Measurements from ENCODE around the gene PFKP.

PFKP gene

GRCh38 chr10:3067118-3067858, at the start of gene PFKP:
TSS of gene PFKP (plus strand) at chr10:3067548. CDS start at chr10:3067596, 48 bp downstream.
- peak; percentile 90 for DNase-seq

- no peak for DNase-seq
Observed at GRCh38 chr10:3018247-3018646, 49.1 kb upstream of the PFKP start.

- no peak for DNase-seq
Observed at GRCh38 chr10:3020311-3020710, 47.0 kb upstream of the PFKP start.

GRCh38 chr10:3020881-3021280, 46.5 kb upstream of the PFKP start:
- no peak for DNase-seq

GRCh38 chr10:3022027-3022426, 45.3 kb upstream of the PFKP start:
- DNase-seq, result no peak

GRCh38 chr10:3023892-3024291, 43.5 kb upstream of the PFKP start:
- no peak for DNase-seq

GRCh38 chr10:3025026-3025683, 42.2 kb upstream of the PFKP start:
- DNase-seq, result no peak

- no peak for DNase-seq
Observed at GRCh38 chr10:3027866-3028265, 39.5 kb upstream of the PFKP start.

- no peak for DNase-seq
Observed at GRCh38 chr10:3028441-3028840, 38.9 kb upstream of the PFKP start.

- no peak for DNase-seq
Observed at GRCh38 chr10:3030765-3031164, 36.6 kb upstream of the PFKP start.

GRCh38 chr10:3031490-3031889, 35.9 kb upstream of the PFKP start:
- DNase-seq, result no peak

GRCh38 chr10:3033925-3034324, 33.4 kb upstream of the PFKP start:
- no peak for DNase-seq

- DNase-seq, result no peak
Observed at GRCh38 chr10:3034616-3035015, 32.7 kb upstream of the PFKP start.

GRCh38 chr10:3036155-3037021, 31.0 kb upstream of the PFKP start:
- DNase-seq, result no peak

GRCh38 chr10:3037182-3037581, 30.2 kb upstream of the PFKP start:
- no peak for DNase-seq

GRCh38 chr10:3040069-3040468, 27.3 kb upstream of the PFKP start:
- no peak for DNase-seq

GRCh38 chr10:3042589-3042988, 24.8 kb upstream of the PFKP start:
- DNase-seq, result no peak

- DNase-seq, result peak; percentile 81
Observed at GRCh38 chr10:3043512-3044368, 23.6 kb upstream of the PFKP start.

- DNase-seq, result no peak
Observed at GRCh38 chr10:3045471-3046209, 21.7 kb upstream of the PFKP start.

GRCh38 chr10:3046210-3046779, 21.1 kb upstream of the PFKP start:
- DNase-seq, result no peak

GRCh38 chr10:3046981-3047547, 20.3 kb upstream of the PFKP start:
- DNase-seq, result no peak

All from activated effector memory CD4-positive, alpha-beta T cell treated with anti-CD3 and anti-CD28 coated beads, Interleukin-2, amount 50 U/mL, for 16 hours (primary cell).